HuH-7.5 (cell line): ENCODE results near the gene IFI16.
"Not testable (repeated sequence)": the region's sequence is repeated elsewhere in the genome, so short reads cannot be mapped to it uniquely, and the experiment has no call there.

ENCODE experiments used
- DNase-seq: peaks from one replicate; pipeline ENCODE4 v3.0.0; 2011; ENCODE audit warnings: low spot score

The IFI16 gene

GRCh38 chr1:159009704-159010361 lies at the start of gene IFI16:
IFI16 (plus strand) TSS chr1:159009907; CDS start chr1:159014681, 4,774 bp downstream.
- DNase-seq: no peak

DNA sequence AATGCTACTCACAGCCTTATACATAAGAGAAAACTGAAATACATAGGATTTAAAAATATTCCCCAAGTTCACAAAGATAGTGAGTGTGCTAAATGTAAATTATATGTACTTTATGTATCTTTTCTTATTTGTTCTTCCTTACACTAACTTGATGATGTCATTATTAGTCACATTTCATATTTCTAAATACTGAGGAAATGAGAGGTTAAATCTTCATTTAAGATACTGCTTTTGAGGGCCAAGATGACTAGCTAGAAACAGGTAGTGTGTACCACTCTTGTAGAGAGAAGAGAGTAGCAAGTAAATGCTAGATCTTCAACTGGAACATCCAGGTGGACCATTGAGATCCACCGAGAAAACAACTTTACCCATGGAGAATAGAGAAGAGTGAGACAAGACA lies 48.5 kb upstream of the IFI16 start:
- DNase-seq: no peak

- DNase-seq: no peak
Measured at GRCh38 chr1:158962983-158963382, 46.7 kb upstream of the IFI16 start.

DNA sequence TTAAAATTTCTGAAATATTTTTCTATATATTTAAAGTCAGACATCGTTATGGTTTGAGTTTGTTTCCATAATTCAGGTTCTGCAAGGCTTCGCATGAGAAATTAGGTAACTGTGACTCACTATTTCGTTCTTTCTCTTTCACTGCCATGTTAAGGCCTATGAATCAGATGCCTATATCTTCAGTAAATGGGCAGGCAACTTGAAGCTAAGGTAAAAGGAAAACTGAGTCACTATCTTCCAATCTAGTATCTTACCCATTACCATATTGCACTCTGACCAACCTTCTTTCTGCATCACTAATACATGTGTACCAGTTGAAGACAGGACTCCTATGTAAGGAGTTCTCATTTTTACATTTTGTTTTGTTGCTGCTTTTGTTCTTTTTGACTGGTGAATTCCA lies 40.5 kb upstream of the IFI16 start:
- DNase-seq: no peak

DNA sequence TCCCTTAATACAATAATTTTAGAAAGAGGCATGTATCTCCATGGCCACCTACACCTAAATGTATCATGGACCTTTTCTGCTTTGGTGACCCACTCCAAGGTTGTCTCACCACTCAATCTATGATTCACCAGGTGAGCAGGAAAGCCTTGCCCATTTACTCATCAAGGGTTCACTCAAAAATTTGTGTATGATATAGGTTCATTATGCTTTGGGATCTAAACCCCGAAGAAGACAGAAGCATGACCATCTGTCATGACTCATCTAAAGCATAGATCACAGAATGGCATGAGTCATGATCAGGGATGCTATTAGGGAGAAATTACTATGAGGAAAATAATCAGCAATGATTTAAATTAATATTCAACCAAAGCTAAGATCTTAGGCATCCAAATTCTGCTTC lies 39.9 kb upstream of the IFI16 start:
- DNase-seq: no peak

- DNase-seq: no peak
Measured at GRCh38 chr1:158972841-158973240, 36.9 kb upstream of the IFI16 start.

DNA sequence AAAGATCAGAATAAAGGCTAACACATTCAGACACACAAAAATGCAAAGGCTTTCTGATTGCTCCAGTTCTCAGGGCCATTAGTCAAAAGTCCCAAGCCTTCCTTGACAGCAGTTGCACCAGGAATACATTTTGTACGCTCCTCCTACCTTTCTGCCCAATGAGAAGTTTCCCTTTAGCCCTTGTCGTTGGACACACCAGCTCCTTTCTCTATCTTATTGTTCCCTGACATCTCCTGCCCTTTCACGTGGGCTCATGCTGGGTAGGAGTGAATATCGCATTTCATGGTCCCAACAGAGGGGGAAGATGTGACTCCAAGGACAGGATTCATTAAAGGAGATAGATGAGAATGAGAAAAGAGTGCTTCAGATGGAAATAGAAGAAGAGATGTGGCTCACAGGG lies 33.5 kb upstream of the IFI16 start:
- no peak for DNase-seq

- no peak for DNase-seq
Measured at GRCh38 chr1:158978730-158979129, 31.0 kb upstream of the IFI16 start.

DNA sequence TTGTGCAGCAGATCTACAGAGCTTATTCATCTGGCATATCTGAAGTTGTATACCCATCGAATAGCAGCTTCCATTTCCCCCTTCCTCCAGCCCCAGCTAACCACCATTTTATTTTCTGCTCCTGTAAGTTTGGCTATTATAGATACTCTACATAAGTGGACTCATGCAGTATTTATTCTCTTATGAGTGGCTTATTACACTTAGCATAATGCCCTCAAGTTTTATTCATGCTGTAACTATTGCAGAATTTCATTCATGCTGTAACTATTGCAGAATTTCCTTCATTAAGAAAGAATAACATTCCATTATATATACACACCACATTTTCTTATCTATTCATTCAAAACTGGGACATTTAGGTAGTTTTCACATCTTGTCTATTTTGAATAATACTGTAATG lies 30.5 kb upstream of the IFI16 start:
- no peak for DNase-seq

- DNase-seq: no peak
Measured at GRCh38 chr1:158983235-158983634, 26.5 kb upstream of the IFI16 start.

GRCh38 chr1:158984386-158984785 lies 25.3 kb upstream of the IFI16 start:
- no peak for DNase-seq

DNA sequence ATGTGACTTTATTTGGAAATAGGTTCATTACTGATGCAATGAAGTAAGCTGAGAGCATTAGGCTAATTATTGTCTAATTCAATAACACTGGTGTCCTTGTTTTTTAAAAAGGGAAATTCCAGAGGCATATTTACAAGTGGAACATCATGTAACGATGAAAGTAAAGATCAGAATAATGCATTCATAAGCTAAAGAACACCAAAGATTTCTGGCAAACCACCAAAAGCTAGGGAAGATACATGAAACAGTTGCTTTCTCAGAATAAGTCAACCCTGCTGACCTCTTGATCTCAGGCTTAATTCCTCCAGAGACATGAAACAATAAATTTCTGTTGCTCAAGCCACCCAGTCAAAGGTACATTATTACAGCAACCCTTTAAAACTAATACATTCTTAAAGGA lies 20.3 kb upstream of the IFI16 start:
- no peak for DNase-seq

- no peak for DNase-seq
Measured at GRCh38 chr1:158992787-158993312, 16.9 kb upstream of the IFI16 start.

- DNase-seq: no peak
Measured at GRCh38 chr1:158996998-158997397, 12.7 kb upstream of the IFI16 start.

GRCh38 chr1:158998037-158998780 lies 11.5 kb upstream of the IFI16 start:
- DNase-seq: no peak

DNA sequence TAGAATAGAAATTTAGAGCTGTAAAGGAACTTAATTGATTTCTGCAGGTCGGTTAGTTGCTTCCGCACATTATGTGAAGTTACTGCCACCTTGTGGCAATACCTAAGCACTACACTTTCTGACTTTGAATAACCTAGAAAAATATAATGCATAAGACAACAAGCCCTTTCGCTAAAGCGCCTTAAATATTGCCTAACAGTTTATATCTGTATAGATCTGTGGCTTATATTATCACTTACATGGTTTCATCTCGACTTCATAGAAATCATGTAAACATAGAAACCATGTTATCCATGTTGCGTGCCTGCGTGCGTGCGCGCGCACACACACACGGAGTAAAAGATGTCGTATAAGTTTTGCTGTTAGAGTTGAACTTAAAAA lies 10.9 kb upstream of the IFI16 start:
- no peak for DNase-seq

- DNase-seq: no peak
Measured at GRCh38 chr1:158999316-159000069, 10.2 kb upstream of the IFI16 start.

DNA sequence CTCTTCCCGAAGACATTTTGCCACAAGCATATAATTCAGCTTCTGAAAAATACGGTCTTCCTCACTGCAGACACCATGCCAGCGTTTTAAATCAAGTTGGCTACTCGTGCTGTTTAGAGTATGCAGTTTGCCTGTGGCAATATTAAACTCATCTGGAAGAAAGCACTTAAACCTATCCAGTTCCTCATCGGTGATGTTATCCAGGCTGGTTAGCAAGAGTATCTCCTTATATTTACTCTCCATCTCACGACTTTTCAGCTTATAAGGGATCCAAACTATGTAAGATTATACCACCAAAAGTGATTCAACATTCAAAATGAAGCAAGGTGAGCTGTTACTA lies 9.7 kb upstream of the IFI16 start:
- DNase-seq: no peak

DNA sequence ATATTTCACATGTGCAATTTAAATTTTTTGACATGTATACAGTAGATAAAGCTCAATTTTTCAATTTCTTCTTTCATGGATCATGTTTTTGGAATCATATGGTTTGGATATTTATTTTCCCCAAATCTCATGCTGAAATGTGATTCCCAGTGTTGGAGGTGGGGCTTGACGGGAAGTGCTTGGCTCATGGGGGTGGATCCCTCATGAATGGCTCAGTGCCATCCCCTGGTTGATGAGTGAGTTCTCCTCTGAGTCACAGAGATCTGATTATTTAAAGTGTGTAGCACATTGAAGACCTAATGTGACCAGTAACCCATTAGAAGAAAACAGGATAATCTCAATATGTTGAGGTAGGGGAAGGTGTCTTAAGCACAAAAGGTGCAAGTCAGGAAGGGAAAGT lies 9.1 kb upstream of the IFI16 start:
- DNase-seq: no peak

DNA sequence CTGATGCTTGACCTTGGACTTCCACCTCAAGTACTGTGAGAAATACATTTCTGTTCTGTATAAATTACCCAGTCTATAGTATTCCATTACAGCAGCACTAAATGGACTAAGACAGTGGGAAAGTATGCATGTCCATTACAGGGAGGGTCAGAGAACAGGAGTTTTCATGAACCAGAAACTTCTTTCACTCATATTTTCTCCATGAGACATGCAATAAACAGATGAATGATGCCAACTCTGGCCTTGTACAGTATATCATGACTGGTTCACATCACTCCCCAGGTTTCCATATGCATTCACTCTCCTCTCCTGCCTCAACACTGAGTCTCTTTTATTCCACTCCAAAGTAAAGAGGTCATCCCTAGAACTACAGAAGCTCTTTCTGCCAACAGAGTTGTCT lies 4.5 kb upstream of the IFI16 start:
- no peak for DNase-seq

DNA sequence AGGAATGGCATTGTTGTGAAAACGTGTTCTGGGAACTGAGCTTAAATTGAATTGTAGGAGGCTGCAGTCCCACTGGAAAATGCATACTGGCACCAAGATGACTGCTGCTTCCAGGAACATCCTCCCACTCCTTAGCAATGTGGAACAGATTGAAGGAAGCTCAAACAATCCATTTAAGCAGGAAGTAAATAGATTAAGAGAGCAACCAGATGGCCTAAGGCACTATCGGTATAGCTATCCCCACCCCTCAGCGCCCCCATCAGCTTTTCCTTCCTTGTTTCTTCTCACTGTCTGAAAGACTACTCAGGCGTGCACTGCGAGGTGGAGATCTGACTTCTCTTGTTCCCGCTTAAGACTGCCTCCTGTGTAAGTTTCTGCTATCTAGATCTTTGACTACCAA lies 4.0 kb upstream of the IFI16 start:
- DNase-seq: no peak

- DNase-seq: not testable (repeated sequence)
Measured at GRCh38 chr1:159006210-159006807, 3.4 kb upstream of the IFI16 start.

DNA sequence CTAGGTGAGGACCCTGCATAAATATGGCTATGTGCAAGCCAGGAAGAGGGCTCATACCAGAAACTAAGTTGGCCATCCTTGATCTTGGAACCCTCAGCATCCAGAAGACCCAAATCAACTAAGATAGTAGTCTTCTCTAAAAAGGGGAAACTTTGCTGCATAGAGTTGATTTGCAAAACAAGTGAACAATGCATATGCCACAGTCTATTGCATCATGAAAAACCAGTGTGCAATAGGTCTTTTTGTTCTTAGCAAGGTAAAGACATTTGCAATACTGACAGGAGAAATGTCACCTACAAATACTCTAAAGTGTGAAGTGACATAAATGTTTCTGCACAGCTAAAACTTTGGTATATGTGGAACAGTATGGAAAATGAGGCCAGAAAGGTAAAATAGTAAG lies 2.0 kb upstream of the IFI16 start:
- no peak for DNase-seq
